Brain microvascular endothelial cell (primary cell): ENCODE results near the gene NSF.

Experiments
- DNase-seq: peaks from one replicate; pipeline ENCODE4 v3.0.0-alpha.2; 2020
- H3K27ac ChIP-seq: fragments of 250-450 bp; sonication (Bioruptor Pico); 2 replicates; pipeline ENCODE4 v1.5.1; 2020; ENCODE audit warnings: mild to moderate bottlenecking, moderate library complexity
- H3K27me3 ChIP-seq: fragments of 250-450 bp; sonication (Bioruptor Pico); replicated peaks from 2 replicates; pipeline ENCODE4 v1.5.1; 2020; ENCODE audit warnings: mild to moderate bottlenecking
- H3K36me3 ChIP-seq: fragments of 250-450 bp; sonication (Bioruptor Pico); replicated peaks from 2 replicates; pipeline ENCODE4 v1.5.1; 2020; ENCODE audit warnings: mild to moderate bottlenecking
- H3K4me3 ChIP-seq: 2 replicates; pipeline ENCODE4 v1.5.1; 2011; ENCODE audit warnings: low read depth, mild to moderate bottlenecking, control low read depth, low read length, moderate library complexity
- in situ Hi-C: cut with HindIII; loops from 2 replicates; pipeline ENCODE4 v1.10.0; 2017; ENCODE audit warnings: low sequenced_read_pairs, low pct_ligation_motif_present
- TF ChIP-seq, protein P1 (sequence below): IDR thresholded peaks from 2 replicates; pipeline ENCODE4 v1.5.1; 2011; ENCODE audit warnings: low read depth, mild to moderate bottlenecking, moderate library complexity, low read length, control low read depth, inconsistent platforms; ENCODE audit errors: missing control alignments

Gene NSF

DNA sequence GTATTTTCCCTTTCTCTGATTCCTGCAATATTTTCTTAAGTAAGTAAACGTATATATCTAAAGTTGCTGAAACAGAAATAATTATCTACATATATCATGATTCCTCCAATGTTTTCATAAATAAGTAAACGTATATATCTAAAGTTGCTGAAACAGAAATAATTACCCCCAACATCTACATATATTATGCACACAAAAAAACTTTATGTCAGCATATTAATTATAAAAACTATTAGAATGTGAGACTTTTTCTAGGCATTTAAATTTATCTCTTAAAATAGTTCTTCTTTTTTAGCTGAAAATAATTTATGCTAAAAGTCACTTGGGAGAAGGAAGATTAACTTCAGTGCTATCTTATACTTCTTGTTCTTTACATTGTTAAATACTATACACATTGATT, 139.6 kb downstream of the NSF start:
- no peak overlapping the region for H3K27ac ChIP-seq
- H3K27me3 ChIP-seq, result no peaks in the 10 kb centered on the region
- H3K4me3 ChIP-seq, result no peak overlapping the region
- TF ChIP-seq, protein P1, sequence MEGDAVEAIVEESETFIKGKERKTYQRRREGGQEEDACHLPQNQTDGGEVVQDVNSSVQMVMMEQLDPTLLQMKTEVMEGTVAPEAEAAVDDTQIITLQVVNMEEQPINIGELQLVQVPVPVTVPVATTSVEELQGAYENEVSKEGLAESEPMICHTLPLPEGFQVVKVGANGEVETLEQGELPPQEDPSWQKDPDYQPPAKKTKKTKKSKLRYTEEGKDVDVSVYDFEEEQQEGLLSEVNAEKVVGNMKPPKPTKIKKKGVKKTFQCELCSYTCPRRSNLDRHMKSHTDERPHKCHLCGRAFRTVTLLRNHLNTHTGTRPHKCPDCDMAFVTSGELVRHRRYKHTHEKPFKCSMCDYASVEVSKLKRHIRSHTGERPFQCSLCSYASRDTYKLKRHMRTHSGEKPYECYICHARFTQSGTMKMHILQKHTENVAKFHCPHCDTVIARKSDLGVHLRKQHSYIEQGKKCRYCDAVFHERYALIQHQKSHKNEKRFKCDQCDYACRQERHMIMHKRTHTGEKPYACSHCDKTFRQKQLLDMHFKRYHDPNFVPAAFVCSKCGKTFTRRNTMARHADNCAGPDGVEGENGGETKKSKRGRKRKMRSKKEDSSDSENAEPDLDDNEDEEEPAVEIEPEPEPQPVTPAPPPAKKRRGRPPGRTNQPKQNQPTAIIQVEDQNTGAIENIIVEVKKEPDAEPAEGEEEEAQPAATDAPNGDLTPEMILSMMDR, result no peak
- no peaks in the 10 kb centered on the region for H3K36me3 ChIP-seq
- in situ Hi-C loops, result no loop called here
- no peak for DNase-seq

- DNase-seq, result no peak
- TF ChIP-seq, protein P1, result no peak
- Histone ChIP-seq H3K36me3 (no peaks in the 10 kb centered on the region), H3K4me3 (no peak overlapping the region), H3K27me3 (no peaks in the 10 kb centered on the region), H3K27ac (no peak overlapping the region)
- in situ Hi-C loops, result no loop called here
Measured at GRCh38 chr17:46730679-46731078, 140.2 kb downstream of the NSF start.

GRCh38 chr17:46732160-46732559, 141.7 kb downstream of the NSF start:
- no peak for DNase-seq
- TF ChIP-seq, protein P1, result no peak
- Histone ChIP-seq H3K4me3 (no peak overlapping the region), H3K36me3 (no peaks in the 10 kb centered on the region), H3K27me3 (no peaks in the 10 kb centered on the region), H3K27ac (no peak overlapping the region)
- in situ Hi-C loops, result no loop called here

GRCh38 chr17:46732754-46733398, 142.4 kb downstream of the NSF start:
- TF ChIP-seq, protein P1, result no peak
- Histone ChIP-seq H3K27ac (no peak overlapping the region), H3K27me3 (no peaks in the 10 kb centered on the region), H3K36me3 (no peaks in the 10 kb centered on the region), H3K4me3 (no peak overlapping the region)
- no peak for DNase-seq
- in situ Hi-C loops, result no loop called here

- Histone ChIP-seq H3K4me3 (no peak overlapping the region), H3K36me3 (no peaks in the 10 kb centered on the region), H3K27ac (no peak overlapping the region), H3K27me3 (no peaks in the 10 kb centered on the region)
- in situ Hi-C loops, result no loop called here
- no peak for DNase-seq
- TF ChIP-seq, protein P1, result no peak
Measured at GRCh38 chr17:46733837-46734475, 143.5 kb downstream of the NSF start.
